ENCODE results near the gene MRPL54.

DNA sequence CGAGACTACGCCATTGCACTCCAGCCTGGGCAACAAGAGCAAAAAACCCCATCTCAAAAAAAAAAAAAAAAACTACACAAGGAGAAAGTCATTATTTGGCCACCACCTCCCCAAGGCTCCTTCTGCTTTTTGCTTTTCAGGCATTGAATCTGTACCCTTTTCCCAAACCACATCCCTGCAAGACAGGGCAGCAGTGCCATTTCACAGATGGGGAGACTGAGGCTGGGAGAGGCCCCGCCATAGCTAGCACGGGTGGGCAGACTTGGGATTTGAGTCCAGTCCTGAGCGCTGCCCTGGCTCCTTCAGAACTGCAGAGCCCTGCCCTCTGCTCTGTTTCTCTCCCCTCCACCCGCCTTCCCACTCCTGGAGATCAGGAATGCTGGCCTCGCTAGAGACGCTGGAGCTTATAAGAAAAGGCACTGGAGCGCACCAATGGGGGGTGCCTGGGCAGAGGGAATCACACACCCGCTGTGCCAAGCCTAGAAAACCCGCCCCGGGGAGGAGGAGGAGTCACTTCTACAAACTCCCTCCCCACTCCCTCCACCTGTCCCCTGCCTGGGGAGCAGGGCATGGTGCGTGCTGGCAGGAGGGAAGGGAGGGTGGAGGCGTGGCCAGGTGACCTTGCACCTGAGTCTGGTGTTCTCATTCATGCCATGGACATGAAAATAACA, 36.7 kb upstream of the MRPL54 start:
- TF ChIP-seq, protein P1, sequence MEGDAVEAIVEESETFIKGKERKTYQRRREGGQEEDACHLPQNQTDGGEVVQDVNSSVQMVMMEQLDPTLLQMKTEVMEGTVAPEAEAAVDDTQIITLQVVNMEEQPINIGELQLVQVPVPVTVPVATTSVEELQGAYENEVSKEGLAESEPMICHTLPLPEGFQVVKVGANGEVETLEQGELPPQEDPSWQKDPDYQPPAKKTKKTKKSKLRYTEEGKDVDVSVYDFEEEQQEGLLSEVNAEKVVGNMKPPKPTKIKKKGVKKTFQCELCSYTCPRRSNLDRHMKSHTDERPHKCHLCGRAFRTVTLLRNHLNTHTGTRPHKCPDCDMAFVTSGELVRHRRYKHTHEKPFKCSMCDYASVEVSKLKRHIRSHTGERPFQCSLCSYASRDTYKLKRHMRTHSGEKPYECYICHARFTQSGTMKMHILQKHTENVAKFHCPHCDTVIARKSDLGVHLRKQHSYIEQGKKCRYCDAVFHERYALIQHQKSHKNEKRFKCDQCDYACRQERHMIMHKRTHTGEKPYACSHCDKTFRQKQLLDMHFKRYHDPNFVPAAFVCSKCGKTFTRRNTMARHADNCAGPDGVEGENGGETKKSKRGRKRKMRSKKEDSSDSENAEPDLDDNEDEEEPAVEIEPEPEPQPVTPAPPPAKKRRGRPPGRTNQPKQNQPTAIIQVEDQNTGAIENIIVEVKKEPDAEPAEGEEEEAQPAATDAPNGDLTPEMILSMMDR (conservative IDR thresholded peaks at IDR 0.05; ENCODE audit: low read length): no peak
- no peak for TF ChIP-seq EZH2phosphoT487 (IDR thresholded peaks at IDR 0.05; ENCODE audit: borderline replicate concordance, low read depth, low read length)
